GM23248 (cell line): ENCODE results near the gene NUP205.

Experiments used
- EZH2 ChIP-seq: fragments of 200-600 bp; sonication (generic); IDR thresholded peaks from 2 replicates; pipeline ENCODE4 v1.6.1; 2018; ENCODE audit warnings: antibody characterized with exemption, mild to moderate bottlenecking; ENCODE audit not compliant: insufficient read depth, poor library complexity, severe bottlenecking
- EZH2phosphoT487 ChIP-seq: fragments of 200-600 bp; sonication (generic); IDR thresholded peaks from 2 replicates; pipeline ENCODE4 v1.6.1; 2018; ENCODE audit warnings: antibody characterized with exemption, moderate library complexity, mild to moderate bottlenecking, low read depth; ENCODE audit not compliant: insufficient read depth

GRCh38 chr7:135510592-135511183 is 47.0 kb upstream of the NUP205 start:
- TF ChIP-seq EZH2 (no peak), EZH2phosphoT487 (no peak)
